ENCODE data around the gene SDS. TPM values are rescaled to one million over a fixed set of nuclear protein-coding genes. Genes with fewer than 3 reads are reported as not detected.

SDS gene
- total and polyA plus RNA-seq, 2 donors (not counting 1 experiment from before 2014, with no cell fraction given), result 0.09 TPM; not detected in 1

DNA sequence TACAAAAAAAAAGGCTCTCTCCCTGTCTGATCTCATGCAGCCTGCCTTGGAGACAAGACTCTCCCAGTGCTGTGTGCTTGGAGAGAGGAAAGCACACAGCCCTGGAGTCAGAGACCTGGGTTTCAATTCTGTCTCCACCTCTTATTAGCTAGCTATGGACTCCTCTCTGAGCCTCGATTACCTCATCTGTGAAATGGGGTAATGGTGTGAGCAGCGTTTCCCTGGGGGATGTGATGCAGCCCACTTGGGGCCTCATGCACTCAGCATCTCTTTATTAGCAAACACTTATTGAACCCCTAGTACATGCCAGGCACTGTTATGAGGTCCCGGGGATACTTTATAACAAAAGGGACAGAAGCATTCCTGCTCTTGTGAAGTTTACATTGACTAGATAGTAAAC, 12.5 kb downstream of the SDS start:
- Histone ChIP-seq H3K4me1 (ENCODE audit: control insufficient read depth in 2 of 2, insufficient read depth in 2 of 2, low read length in 2 of 2) (no peaks in the 10 kb centered on the region), H3K79me2 (ENCODE audit: control insufficient read depth, insufficient read depth, low read length) (no peaks in the 10 kb centered on the region), H3K9ac (ENCODE audit: low read length) (no peak overlapping the region), H2AFZ (ENCODE audit: insufficient read depth, low read depth, low read length, poor library complexity, severe bottlenecking) (no peak overlapping the region), H3K4me3 (ENCODE audit: control extremely low read depth in 1 of 5, extremely low read depth in 1 of 5, insufficient read depth in 1 of 5, low read depth in 2 of 5, low read length in 4 of 5) (no peak overlapping the region), H4K20me1 (ENCODE audit: control insufficient read depth, insufficient read depth, low read length, poor library complexity, severe bottlenecking) (no peaks in the 10 kb centered on the region), H3K4me2 (replicated peaks; ENCODE audit: low read depth, low read length, poor library complexity, severe bottlenecking) (no peak overlapping the region), H3K36me3 (replicated peaks in 1 of 2; ENCODE audit: control extremely low read depth in 1 of 2, control insufficient read depth in 1 of 2, extremely low read depth in 1 of 2, insufficient read depth in 2 of 2, low read length in 1 of 2) (peaks cover 0 to 4% of the 10 kb centered on the region in 2 experiments), H3K9me3 (ENCODE audit: control extremely low read depth in 1 of 3, control insufficient read depth in 2 of 3, insufficient read depth in 1 of 3, low read length in 2 of 3) (peaks cover 0 to 15% (median 0%) of the 10 kb centered on the region in 3 donors), H3K27me3 (replicated peaks in 1 of 4; ENCODE audit: control extremely low read depth in 1 of 4, control insufficient read depth in 3 of 4, insufficient read depth in 4 of 4, low read length in 3 of 4) (peaks cover 0 to 3% (median 0%) of the 10 kb centered on the region in 4 experiments), H3K27ac (ENCODE audit: low read length in 2 of 2) (no peak overlapping the region)
- no peak for ATAC-seq (ENCODE audit: low read depth)
- POLR2A ChIA-PET, result no interaction called here
- H3K4me3 Mint-ChIP-seq, result no peak overlapping the region
- H3K4me1 Mint-ChIP-seq, result no peaks in the 10 kb centered on the region
- no peaks in the 10 kb centered on the region for H3K9me3 Mint-ChIP-seq (ENCODE audit: insufficient read depth)
- H3K27me3 Mint-ChIP-seq, result no peaks in the 10 kb centered on the region
- H3K27ac Mint-ChIP-seq, result no peak overlapping the region
- no peak for TF ChIP-seq CTCF (IDR thresholded peaks at IDR 0.05)
- intact Hi-C loops (cut with micrococcal nuclease), result no loop called here
- no CpG with 5 or more reads among the region's 3 CpGs for WGBS (ENCODE audit: insufficient coverage)
- DNase-seq, result no peak
- CTCF ChIA-PET, result no interaction called here

- Histone ChIP-seq H3K4me3 (ENCODE audit: control extremely low read depth in 1 of 5, extremely low read depth in 1 of 5, insufficient read depth in 1 of 5, low read depth in 2 of 5, low read length in 4 of 5) (no peak overlapping the region), H3K4me1 (ENCODE audit: control insufficient read depth in 2 of 2, insufficient read depth in 2 of 2, low read length in 2 of 2) (no peaks in the 10 kb centered on the region), H3K9ac (ENCODE audit: low read length) (no peak overlapping the region), H3K27me3 (replicated peaks in 1 of 4; ENCODE audit: control extremely low read depth in 1 of 4, control insufficient read depth in 3 of 4, insufficient read depth in 4 of 4, low read length in 3 of 4) (peaks cover 0 to 3% (median 0%) of the 10 kb centered on the region in 4 experiments), H3K4me2 (replicated peaks; ENCODE audit: low read depth, low read length, poor library complexity, severe bottlenecking) (no peak overlapping the region), H3K27ac (ENCODE audit: low read length in 2 of 2) (no peak overlapping the region), H3K9me3 (ENCODE audit: control extremely low read depth in 1 of 3, control insufficient read depth in 2 of 3, insufficient read depth in 1 of 3, low read length in 2 of 3) (peaks cover 0 to 10% (median 0%) of the 10 kb centered on the region in 3 donors), H3K79me2 (ENCODE audit: control insufficient read depth, insufficient read depth, low read length) (no peaks in the 10 kb centered on the region), H2AFZ (ENCODE audit: insufficient read depth, low read depth, low read length, poor library complexity, severe bottlenecking) (no peak overlapping the region), H3K36me3 (replicated peaks in 1 of 2; ENCODE audit: control extremely low read depth in 1 of 2, control insufficient read depth in 1 of 2, extremely low read depth in 1 of 2, insufficient read depth in 2 of 2, low read length in 1 of 2) (peaks cover 0 to 4% of the 10 kb centered on the region in 2 experiments), H4K20me1 (ENCODE audit: control insufficient read depth, insufficient read depth, low read length, poor library complexity, severe bottlenecking) (no peaks in the 10 kb centered on the region)
- H3K9me3 Mint-ChIP-seq (ENCODE audit: insufficient read depth), result no peaks in the 10 kb centered on the region
- WGBS (ENCODE audit: insufficient coverage), result over 99% methylated on average over 6 of the region's 6 CpGs
- POLR2A ChIA-PET, result no interaction called here
- no peak for ATAC-seq (ENCODE audit: low read depth)
- TF ChIP-seq CTCF (IDR thresholded peaks at IDR 0.05) (no peak), EZH2 (IDR thresholded peaks at IDR 0.05; ENCODE audit: borderline replicate concordance, insufficient read depth, low read depth, low read length, poor library complexity, severe bottlenecking) (no peak)
- H3K27me3 Mint-ChIP-seq, result no peaks in the 10 kb centered on the region
- no peak overlapping the region for H3K4me3 Mint-ChIP-seq
- CTCF ChIA-PET, result no interaction called here
- intact Hi-C loops (cut with micrococcal nuclease), result no loop called here
- no peak overlapping the region for H3K27ac Mint-ChIP-seq
- no peaks in the 10 kb centered on the region for H3K4me1 Mint-ChIP-seq
- DNase-seq, result no peak
These were observed 13.3 kb downstream of the SDS start for GRCh38 chr12:113390064-113391043.

Measured in B cell (primary cell).